DMS53 (cell line): Measurements from ENCODE around the gene FCSK.
"Not testable (repeated sequence)": the region's sequence is repeated elsewhere in the genome, so short reads cannot be mapped to it uniquely, and the experiment has no call there.

Source experiments
- DNase-seq: peaks from one replicate; lab custom pipeline; 2025; lab: John Stamatoyannopoulos, UW

FCSK gene

GRCh38 chr16:70454222-70455034 lies at the start of gene FCSK:
TSS of gene FCSK (plus strand) at chr16:70454595. CDS start at chr16:70463191, 8,596 bp downstream.
- peak; percentile 86 for DNase-seq

- DNase-seq = not testable (repeated sequence)
Measured at GRCh38 chr16:70406104-70406503, 48.3 kb upstream of the FCSK start.

GRCh38 chr16:70407811-70408274 lies 46.6 kb upstream of the FCSK start:
- no peak for DNase-seq

DNA sequence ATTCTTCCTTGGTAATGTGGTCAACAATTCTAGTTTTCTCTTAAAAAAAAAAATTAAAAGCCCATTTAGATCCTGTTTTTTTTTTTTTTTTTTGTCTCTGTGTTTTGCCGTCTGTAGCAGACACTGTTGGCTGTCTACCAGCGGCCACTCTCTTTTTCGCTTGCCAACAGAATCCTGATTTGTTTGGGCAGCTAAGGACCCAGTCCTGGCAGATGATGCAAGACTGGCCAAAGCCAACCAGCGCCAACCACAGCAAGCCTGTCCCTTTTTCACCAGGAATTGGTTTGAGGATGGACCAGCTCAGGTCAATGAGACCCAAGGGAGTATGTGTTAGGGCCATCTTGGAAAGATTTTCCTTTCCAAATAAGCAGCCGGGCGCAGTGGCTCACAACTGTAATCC lies 43.7 kb upstream of the FCSK start:
- no peak for DNase-seq

- DNase-seq = no peak
Measured at GRCh38 chr16:70412385-70412784, 42.0 kb upstream of the FCSK start.

- not testable (repeated sequence) for DNase-seq
Measured at GRCh38 chr16:70413572-70413971, 40.8 kb upstream of the FCSK start.

- DNase-seq = peak; percentile 80
Measured at GRCh38 chr16:70416748-70417616, 37.4 kb upstream of the FCSK start.

- DNase-seq = no peak
Measured at GRCh38 chr16:70417661-70418060, 36.7 kb upstream of the FCSK start.

DNA sequence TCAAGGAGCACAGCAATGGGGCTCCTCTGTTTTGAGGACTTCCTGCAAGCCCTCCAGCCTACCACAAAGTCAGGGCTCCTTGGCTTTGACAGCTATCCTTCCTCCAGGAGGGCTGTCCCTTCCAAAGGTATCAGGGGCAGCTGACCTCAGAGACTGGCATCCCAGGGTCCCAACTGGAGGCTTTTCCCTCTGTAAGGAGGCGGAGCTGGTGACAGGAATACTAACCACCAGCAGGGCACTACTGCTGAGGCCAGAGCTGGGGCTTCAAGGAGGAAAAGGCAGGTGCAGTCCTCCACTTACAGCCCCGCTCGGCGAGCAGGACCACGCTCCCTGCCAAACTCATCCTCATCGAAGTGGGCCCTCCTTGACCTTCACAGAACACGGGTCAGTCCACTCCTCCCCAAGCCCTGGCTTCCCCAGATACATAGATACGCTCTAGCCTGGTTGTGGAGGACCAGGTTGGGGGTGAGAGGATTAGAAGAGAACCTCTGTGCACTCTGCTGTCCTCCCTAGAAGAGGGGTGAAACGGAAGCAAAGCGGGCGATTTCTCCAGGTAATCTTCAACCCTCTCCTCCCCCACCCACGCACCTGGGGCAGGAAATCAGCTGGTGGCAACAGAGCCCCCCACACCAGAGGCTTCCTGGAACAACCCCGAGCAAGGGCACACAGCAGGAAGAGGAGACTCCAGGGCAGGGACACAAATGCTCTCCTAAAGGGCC lies 36.0 kb upstream of the FCSK start:
- DNase-seq = peak; percentile 19

GRCh38 chr16:70418993-70419318 lies 35.4 kb upstream of the FCSK start:
- no peak for DNase-seq

DNA sequence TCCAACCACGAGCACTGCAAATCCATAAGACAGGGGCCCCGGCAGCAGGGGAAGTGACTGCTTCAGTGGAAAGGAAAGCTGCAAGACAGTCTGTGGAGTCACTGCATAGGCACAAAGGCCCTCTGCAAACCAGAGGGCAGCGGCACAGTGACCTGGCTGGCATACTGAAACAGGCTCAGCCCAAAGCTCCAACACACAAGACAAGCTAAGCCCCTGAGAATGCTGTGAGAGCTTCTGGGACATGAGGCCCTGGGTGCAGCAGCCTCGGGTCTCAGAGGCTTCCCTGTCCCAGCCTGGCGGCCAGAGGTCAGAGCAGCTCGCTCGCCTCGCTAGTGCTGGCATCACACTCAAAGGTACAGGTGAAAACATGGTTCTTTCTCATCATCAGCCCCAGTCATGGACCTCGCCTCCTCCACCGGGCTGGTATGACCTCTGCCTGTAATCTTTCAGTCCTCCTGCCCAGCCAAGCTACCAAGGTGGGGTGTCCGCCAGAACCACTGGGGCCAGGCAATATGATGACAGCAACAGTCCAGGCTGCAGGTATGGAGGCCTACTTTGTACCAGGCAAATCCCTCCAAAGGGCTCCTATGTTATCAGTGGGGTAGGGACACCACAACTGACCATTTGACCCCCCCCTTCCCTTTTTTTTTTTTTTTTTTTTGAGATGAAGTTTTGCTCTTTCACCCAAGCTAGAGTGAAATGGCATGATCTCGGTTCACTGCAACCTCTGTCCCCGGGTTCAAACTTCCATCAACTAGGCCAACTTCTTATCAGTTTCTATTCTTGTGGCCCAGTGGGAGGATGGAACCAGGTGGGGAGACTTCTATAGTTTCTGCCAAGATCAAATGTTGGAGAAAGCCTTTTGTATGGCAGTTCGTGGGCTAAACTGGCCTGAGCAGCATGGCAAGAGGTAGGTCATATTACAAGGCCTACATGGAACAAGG lies 34.7 kb upstream of the FCSK start:
- DNase-seq = no peak

- no peak for DNase-seq
Measured at GRCh38 chr16:70421014-70421413, 33.4 kb upstream of the FCSK start.

DNA sequence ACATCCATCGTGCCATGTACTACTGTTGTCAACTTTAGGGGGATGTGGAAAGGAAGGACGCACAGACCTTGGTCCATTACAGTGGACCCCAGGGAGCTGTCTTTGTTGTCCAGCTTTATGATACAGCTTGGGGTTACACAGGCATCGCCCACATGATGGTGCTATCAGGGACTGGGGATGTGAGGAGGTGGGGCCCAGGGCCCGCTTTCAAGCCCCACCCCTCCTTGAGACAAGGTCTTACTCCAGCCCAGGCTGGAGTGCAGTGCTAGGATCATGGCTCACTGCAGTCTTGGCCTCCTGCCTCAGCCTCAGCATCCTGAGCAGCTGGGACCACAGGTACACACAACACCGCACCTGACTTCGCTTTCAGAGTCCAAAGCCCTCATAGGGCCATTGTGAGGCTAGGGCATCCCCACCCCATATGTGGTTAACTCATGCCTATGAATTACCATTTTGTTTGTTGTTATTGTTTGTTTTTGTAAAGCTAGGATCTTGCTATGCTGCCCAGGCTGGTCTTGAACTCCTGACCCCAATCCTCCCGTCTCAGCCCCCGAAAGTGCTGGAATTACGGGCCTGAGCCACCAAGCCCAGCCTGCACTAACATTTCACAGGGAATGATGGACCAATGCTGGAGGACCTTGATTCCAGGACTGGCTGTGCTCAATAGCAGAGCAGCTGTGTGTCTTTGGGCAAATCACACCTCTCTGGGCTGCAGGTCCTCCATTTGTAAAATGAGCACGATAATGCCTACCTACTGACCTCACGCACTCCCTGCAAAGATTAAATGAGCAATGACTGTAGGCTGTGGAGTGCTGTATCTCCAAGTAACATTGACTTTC lies 32.7 kb upstream of the FCSK start:
- no peak for DNase-seq

GRCh38 chr16:70422543-70422942 lies 31.9 kb upstream of the FCSK start:
- DNase-seq = no peak

DNA sequence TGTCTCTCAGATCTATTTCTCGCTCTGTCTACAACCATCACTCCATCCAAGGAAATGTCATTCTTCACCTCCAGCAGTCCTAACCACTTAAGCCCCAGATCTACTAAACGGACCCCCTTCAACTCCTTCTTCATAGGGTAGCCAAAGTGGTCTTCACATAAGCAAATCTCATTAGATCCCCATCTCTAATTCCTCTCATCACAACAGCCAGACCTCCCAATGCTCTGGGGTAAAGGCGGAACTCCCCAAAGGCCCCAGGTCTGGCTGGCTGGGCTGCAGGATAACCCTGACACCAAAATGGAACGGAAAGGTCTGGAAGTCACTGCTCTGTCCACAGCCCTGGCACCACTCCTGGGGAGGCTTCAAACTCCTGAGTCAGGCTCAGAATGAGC lies 26.6 kb upstream of the FCSK start:
- no peak for DNase-seq

DNA sequence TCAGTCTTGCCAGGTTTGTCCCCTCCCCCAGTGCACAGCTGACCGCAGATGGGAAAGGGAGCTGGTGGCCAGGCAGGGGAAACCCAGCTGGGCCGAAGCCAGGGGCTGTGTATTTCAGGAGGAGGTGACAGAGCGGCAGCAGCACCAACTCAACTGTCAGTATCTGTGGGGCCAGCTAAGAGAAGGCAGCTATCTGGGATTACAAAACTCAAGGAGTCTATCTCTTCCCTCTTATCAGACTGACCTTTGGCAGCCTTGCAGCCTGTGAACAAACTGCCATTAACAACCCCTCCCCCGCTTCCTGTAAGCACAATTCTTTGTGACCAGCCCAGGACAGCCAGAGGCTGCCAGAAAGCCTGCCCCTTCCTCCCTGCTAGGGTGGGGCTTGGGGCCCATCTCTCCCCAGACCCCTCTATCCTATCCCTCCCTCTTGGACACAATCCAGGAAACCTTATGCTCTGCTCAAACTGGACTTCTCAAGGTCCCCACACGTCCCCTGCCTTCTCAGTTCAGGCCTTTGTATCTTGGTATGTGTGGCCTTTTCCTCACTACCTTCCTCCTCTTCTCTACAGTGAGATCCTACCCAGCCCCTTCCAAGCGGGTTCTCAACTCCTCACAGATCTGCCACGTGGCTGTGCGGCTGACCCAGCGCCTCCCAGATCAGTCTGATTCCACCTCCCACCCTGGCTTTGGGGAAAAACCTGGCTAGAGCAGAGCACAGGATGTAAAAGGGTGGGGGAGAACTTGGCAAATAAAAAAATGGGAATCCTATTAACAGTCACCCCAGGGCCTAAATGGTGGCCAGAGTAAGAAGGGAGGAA lies 26.0 kb upstream of the FCSK start:
- DNase-seq = peak; percentile 91

DNA sequence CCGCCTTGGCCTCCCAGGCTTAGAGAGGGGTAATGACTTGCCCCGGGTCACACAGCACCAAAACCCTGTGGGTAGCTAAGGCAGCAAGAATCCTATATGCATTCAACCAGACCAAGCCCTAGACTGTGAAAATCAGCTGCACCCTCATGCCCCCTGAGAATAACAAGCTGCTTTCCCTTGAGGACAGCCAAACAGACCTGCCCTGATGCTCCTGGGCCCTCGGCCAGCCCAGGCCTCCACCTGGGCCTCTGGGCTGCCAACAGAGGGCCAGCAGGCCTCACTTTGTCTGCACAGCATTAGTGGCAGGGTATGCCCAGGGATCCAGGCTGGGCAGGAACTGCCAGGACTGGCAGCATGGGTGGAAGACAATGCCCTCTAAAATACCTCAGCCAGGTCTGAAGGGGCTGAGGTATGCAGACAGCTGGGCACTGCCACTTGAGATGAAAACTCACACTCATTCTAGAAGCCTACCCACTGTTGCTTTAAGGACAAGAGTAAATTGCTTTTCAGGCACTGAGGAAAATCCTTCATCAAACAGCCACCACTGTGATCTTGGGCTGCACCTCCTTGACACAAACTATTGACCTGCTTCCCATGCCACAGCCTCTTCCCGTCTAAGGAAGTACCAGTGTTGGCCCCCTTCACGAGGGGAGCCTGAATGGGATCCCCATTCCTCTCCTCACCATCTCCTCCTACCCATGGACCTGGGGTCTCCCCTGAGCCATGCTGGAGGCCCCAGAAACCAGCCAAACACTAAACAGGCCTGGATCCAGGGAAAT lies 24.3 kb upstream of the FCSK start:
- DNase-seq = peak; percentile 16

GRCh38 chr16:70430667-70431536 lies 23.5 kb upstream of the FCSK start:
- DNase-seq = no peak
